BE2C (cell line): ENCODE measurements around the gene DLG2.

Source experiments
- DNase-seq: peaks from one replicate; pipeline ENCODE4 v3.0.0-alpha.2; 2020
- H3K27me3 ChIP-seq: fragments of 250-450 bp; sonication (Bioruptor Pico); 2 replicates; pipeline ENCODE4 v1.5.1; 2020; ENCODE audit warnings: mild to moderate bottlenecking
- H3K36me3 ChIP-seq: fragments of 250-450 bp; sonication (Bioruptor Pico); 2 replicates; pipeline ENCODE4 v1.5.1; 2020; ENCODE audit warnings: mild to moderate bottlenecking
- H3K4me1 ChIP-seq: fragments of 250-450 bp; sonication (Bioruptor Pico); 2 replicates; pipeline ENCODE4 v1.5.1; 2020
- H3K4me3 ChIP-seq: 2 replicates; pipeline ENCODE4 v1.5.1; 2011; ENCODE audit warnings: low read depth, low read length
- H3K9me3 ChIP-seq: fragments of 250-450 bp; sonication (Bioruptor Pico); 2 replicates; pipeline ENCODE4 v1.5.1; 2020
- TF ChIP-seq, protein P1 (sequence below): IDR thresholded peaks from 2 replicates; pipeline ENCODE4 v1.5.1; 2012; ENCODE audit warnings: mild to moderate bottlenecking, low read depth, low read length

DLG2 gene

DNA sequence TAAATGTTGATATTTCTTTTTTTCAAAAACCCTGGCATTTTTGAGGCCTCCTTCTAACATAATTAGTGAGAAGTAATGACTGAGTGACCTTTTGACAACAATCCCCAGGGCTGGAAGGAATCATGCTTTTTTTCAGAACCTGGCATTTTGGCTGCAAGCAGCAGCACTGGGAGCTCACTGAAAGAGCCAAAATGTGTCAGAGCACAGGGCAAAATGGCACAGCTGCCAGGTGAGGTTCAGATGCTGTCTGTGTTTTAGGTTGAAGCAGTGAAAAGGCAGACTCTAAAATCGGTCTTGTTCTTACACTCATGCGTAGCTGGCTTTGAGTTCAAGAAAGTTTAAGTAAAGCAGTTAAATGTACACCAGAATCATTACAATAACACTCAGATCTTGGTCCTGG, 1063.8 kb downstream of the DLG2 start:
- Histone ChIP-seq H3K36me3 (no peaks in the 10 kb centered on the region), H3K4me3 (no peak overlapping the region), H3K4me1 (no peaks in the 10 kb centered on the region), H3K9me3 (no peaks in the 10 kb centered on the region), H3K27me3 (no peaks in the 10 kb centered on the region)
- DNase-seq = no peak
- TF ChIP-seq, protein P1, sequence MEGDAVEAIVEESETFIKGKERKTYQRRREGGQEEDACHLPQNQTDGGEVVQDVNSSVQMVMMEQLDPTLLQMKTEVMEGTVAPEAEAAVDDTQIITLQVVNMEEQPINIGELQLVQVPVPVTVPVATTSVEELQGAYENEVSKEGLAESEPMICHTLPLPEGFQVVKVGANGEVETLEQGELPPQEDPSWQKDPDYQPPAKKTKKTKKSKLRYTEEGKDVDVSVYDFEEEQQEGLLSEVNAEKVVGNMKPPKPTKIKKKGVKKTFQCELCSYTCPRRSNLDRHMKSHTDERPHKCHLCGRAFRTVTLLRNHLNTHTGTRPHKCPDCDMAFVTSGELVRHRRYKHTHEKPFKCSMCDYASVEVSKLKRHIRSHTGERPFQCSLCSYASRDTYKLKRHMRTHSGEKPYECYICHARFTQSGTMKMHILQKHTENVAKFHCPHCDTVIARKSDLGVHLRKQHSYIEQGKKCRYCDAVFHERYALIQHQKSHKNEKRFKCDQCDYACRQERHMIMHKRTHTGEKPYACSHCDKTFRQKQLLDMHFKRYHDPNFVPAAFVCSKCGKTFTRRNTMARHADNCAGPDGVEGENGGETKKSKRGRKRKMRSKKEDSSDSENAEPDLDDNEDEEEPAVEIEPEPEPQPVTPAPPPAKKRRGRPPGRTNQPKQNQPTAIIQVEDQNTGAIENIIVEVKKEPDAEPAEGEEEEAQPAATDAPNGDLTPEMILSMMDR = no peak

DNA sequence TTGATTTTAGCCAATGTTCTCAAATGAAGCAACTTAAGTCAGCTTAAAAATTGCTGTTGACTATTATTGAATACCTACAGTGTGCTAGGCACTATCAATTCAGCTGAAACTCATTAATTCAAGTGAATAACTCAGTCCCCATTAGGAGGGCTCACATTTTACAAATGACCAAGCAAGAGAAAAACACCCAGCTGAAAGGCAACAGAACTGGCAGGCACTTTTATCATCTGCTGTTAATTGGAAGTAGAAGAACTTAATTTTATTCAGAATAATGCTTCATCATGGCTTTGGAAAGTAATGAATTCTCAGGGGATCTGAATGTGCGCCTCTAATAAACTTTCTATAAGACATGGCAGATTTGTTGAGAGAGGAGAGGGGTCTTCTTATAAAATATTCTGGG, 1066.9 kb downstream of the DLG2 start:
- Histone ChIP-seq H3K4me1 (no peaks in the 10 kb centered on the region), H3K4me3 (no peak overlapping the region), H3K27me3 (no peaks in the 10 kb centered on the region), H3K36me3 (no peaks in the 10 kb centered on the region), H3K9me3 (no peaks in the 10 kb centered on the region)
- TF ChIP-seq, protein P1 = no peak
- DNase-seq = no peak

DNA sequence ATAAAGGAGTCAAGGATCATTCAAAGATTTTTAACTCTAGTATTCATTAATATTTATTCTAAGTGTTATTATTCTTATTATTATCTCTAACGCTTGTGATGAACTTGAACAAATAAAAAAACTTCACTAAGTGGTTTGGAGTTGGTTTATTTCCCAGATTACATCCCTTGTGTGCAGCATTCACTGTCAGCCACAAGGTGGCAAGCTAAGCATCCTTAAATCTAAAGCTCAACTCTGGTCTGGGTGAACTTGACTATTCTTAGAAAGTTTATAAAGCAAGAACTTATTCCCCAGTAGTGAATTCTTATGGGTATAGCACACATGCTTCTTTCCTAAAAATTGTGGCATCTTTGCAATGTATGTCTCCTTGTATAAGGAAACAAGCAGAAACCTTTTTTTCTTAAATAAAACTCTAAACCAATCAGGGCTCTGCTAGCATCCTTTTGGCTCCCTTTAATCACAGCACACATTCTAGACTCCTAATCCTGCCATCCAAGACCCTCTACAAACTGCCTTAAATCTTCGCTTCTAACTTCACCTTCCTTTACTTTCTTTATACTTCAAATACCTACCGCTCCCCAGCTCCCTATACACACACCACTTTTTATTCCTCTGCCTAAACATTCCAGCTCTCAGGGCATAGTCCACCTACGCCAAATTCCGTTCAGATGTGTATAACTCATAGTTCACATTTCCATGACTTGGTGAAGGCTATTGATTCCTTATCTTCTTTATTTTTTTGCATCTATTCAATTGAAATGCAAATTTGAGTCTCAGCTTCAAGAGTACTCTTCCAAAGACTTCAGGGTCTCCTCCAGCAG, 1068.8 kb downstream of the DLG2 start:
- Histone ChIP-seq H3K36me3 (no peaks in the 10 kb centered on the region), H3K27me3 (no peaks in the 10 kb centered on the region), H3K4me1 (no peaks in the 10 kb centered on the region), H3K9me3 (no peaks in the 10 kb centered on the region), H3K4me3 (no peak overlapping the region)
- TF ChIP-seq, protein P1 = peak; percentile 94
- peak; percentile 30 for DNase-seq

DNA sequence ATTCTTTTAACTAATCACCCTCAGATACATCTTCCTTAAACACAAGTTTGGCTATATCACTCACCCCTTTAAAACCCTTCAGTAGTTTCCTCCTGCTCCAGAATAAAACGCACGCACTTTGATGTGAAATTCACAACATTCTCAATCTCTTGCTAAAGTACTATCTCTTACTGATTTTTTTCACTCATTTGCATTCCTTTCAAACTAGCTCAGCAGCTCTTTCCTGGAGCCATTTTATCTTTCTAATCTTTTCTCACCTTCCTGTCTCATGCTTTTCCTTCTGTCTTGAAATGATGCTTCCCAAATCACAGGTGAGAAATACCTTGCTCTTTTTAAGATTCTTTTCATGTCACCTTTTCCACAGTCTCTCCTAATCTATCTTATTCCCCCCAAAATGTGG, 1074.4 kb downstream of the DLG2 start:
- H3K36me3 ChIP-seq = no peaks in the 10 kb centered on the region
- H3K27me3 ChIP-seq = no peaks in the 10 kb centered on the region
- no peak for DNase-seq
- TF ChIP-seq, protein P1 = no peak
- no peak overlapping the region for H3K4me3 ChIP-seq
- no peaks in the 10 kb centered on the region for H3K9me3 ChIP-seq
- H3K4me1 ChIP-seq = no peaks in the 10 kb centered on the region

DNA sequence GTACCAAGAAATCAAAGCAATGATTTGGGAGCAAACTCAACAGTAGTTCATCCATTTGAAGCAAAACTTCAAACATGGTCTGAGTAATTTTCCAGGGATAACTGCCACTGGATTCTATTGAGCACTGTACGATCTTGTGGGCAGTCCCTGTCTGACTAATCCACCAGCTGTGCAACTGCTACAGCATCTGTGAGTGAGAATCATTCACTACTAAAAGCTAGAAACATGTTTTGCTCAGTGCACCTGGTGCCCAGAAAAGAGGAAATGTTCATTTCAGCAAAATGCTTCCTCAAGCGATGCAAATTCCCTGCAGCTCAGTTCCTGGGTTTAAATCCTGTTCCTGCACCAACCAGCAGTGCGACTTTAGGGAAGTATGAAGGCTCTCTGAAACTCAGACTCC, 1077.9 kb downstream of the DLG2 start:
- DNase-seq = no peak
- no peak overlapping the region for H3K4me3 ChIP-seq

DNA sequence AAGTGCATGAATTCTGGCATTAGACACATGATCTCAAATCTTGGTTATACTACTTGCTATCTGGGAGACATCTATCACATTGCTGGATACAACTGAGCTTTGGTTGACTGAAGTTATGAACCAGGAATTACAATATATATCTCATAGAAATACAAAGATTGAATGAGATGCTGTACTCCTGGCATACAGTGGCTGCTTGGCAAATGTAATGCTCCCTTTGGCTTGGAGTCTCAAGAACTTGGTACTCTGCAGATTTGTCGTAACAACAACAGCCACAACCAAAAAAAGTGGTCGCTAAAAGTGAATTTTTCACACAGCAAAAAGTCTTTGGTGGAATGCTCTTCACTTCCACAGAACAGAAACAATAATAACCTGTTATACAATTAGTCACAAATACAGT, 1082.6 kb downstream of the DLG2 start:
- no peaks in the 10 kb centered on the region for H3K9me3 ChIP-seq
- H3K27me3 ChIP-seq = no peaks in the 10 kb centered on the region
- H3K36me3 ChIP-seq = no peaks in the 10 kb centered on the region
- TF ChIP-seq, protein P1 = no peak
- DNase-seq = no peak
- H3K4me1 ChIP-seq = peaks cover 25% of the 10 kb centered on the region
- no peak overlapping the region for H3K4me3 ChIP-seq

More for the DNA sequence above, 1077.9 kb downstream of the DLG2 start:
- H3K9me3 ChIP-seq = no peaks in the 10 kb centered on the region
- no peaks in the 10 kb centered on the region for H3K36me3 ChIP-seq
- no peaks in the 10 kb centered on the region for H3K27me3 ChIP-seq
- H3K4me1 ChIP-seq = no peaks in the 10 kb centered on the region
- TF ChIP-seq, protein P1 = no peak
